Measurements from ENCODE around the gene NGF.

DNA sequence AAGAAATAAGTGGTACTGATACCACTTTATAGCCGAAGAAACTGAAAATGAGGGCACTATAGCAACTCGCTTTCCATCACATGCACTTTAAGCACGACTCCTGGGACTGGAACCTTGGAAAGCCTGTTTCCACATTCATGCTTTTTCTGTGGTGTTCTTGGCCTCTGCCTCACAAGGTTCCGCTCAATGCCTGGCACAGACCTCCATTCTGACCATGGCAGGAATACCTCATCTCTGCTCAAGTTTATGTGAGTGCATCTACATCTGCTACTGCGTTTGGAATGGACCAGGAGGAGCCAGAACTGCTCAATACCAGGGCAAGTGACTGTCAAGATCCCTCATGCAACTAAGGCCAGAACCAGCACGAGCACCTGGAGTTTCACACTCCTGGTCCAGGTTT is 11.6 kb downstream of the NGF start:
- TF ChIP-seq, protein P1, sequence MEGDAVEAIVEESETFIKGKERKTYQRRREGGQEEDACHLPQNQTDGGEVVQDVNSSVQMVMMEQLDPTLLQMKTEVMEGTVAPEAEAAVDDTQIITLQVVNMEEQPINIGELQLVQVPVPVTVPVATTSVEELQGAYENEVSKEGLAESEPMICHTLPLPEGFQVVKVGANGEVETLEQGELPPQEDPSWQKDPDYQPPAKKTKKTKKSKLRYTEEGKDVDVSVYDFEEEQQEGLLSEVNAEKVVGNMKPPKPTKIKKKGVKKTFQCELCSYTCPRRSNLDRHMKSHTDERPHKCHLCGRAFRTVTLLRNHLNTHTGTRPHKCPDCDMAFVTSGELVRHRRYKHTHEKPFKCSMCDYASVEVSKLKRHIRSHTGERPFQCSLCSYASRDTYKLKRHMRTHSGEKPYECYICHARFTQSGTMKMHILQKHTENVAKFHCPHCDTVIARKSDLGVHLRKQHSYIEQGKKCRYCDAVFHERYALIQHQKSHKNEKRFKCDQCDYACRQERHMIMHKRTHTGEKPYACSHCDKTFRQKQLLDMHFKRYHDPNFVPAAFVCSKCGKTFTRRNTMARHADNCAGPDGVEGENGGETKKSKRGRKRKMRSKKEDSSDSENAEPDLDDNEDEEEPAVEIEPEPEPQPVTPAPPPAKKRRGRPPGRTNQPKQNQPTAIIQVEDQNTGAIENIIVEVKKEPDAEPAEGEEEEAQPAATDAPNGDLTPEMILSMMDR (IDR thresholded peaks at IDR 0.05): no peak
- no peak for TF ChIP-seq POLR2AphosphoS5 (IDR thresholded peaks at IDR 0.05)
- TF ChIP-seq POLR2A (IDR thresholded peaks at IDR 0.05): no peak

All from prostate gland (tissue), 2 donors.